Astrocyte of the spinal cord (primary cell): Measurements from ENCODE around the gene NDOR1.

Experiments
- DNase-seq: peaks from one replicate; pipeline ENCODE4 v3.0.0; 2011; ENCODE audit warnings: low read depth, low spot score
- H3K4me3 ChIP-seq: 2 replicates; pipeline ENCODE4 v1.5.1; 2011; ENCODE audit warnings: low read depth, mild to moderate bottlenecking, low read length, moderate library complexity
- CTCF ChIP-seq: IDR thresholded peaks from 2 replicates; pipeline ENCODE4 v1.5.1; 2012; ENCODE audit warnings: low read depth, mild to moderate bottlenecking, low read length, inconsistent platforms
- in situ Hi-C: cut with HindIII; loops from 2 replicates; pipeline ENCODE4 v1.10.0; 2017; ENCODE audit warnings: low sequenced_read_pairs

NDOR1 gene

GRCh38 chr9:137234055-137234697 lies 28.7 kb downstream of the NDOR1 start:
- no peak overlapping the region for H3K4me3 ChIP-seq
- no peak for TF ChIP-seq CTCF
- in situ Hi-C loops, result no loop called here
- no peak for DNase-seq

- DNase-seq, result no peak
- H3K4me3 ChIP-seq, result no peak overlapping the region
- TF ChIP-seq CTCF, result no peak
- in situ Hi-C loops, result no loop called here
Measured at GRCh38 chr9:137234758-137235423, 29.4 kb downstream of the NDOR1 start.

GRCh38 chr9:137235424-137236237 lies 30.1 kb downstream of the NDOR1 start:
- H3K4me3 ChIP-seq, result no peak overlapping the region
- in situ Hi-C loops, result no loop called here
- no peak for TF ChIP-seq CTCF
- DNase-seq, result no peak

- peak; percentile 100 for TF ChIP-seq CTCF
- in situ Hi-C loops, result no loop called here
- H3K4me3 ChIP-seq, result no peak overlapping the region
- DNase-seq, result peak; percentile 73
Measured at GRCh38 chr9:137236238-137236935, 30.9 kb downstream of the NDOR1 start.

- DNase-seq, result no peak
- no peak overlapping the region for H3K4me3 ChIP-seq
- in situ Hi-C loops, result no loop called here
- TF ChIP-seq CTCF, result no peak
Measured at GRCh38 chr9:137236936-137237421, 31.5 kb downstream of the NDOR1 start.
